NCI-H2196 treated with DMSO at 0.1 percent for 48 hours (cell line): ENCODE measurements around the gene IL17REL.

Source experiments
- DNase-seq: peaks from one replicate; lab custom pipeline; 2025; ENCODE audit not compliant: unreplicated experiment; lab: John Stamatoyannopoulos, UW

IL17REL gene

GRCh38 chr22:49948116-49948957 is 64.2 kb downstream of the IL17REL start:
- no peak for DNase-seq

GRCh38 chr22:49947296-49947622 is 65.3 kb downstream of the IL17REL start:
- DNase-seq: no peak

- DNase-seq: no peak
These were observed 65.8 kb downstream of the IL17REL start for GRCh38 chr22:49946612-49947295.

GRCh38 chr22:49945042-49945794 is 67.3 kb downstream of the IL17REL start:
- DNase-seq: peak; percentile 73
